A549 (cell line): ENCODE data around the gene LBH.

Experiments used
- JUNB ChIP-seq: fragments of >200 bp; sonication (Bioruptor Twin); formaldehyde crosslinking; IDR thresholded peaks from 2 replicates; pipeline ENCODE4 v1.6.1; 2016
- NR3C1 ChIP-seq: fragments of >200 bp; sonication (Bioruptor Twin); formaldehyde crosslinking; IDR thresholded peaks from 3 replicates; pipeline ENCODE4 v1.6.1; 2017
- TF ChIP-seq, protein P1 (sequence below): fragments of >200 bp; sonication (Bioruptor Twin); formaldehyde crosslinking; IDR thresholded peaks from 3 replicates; pipeline ENCODE4 v1.5.1; 2016
- TF ChIP-seq, protein P2 (sequence below): IDR thresholded peaks from 2 replicates; pipeline ENCODE4 v1.6.1; 2012

DNA sequence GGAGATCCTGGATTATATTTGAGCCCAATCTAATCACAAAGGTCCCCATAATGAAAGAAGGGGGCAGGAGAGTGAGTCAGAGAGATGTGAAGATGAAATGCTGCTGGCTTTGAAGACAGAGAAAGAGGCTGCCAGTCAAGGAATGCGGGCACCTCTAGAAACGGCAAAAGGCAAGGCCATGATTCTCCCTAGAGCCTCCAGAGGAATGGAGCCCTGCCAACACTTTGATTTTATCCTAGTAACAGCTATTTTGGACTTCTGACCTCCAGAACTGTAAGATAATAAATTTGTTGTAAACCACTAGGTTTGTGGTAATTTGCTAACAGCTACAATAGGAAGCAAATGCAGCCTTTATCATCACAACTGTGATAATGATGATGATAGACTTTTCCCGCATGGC, 32.9 kb downstream of the LBH start:
- TF ChIP-seq, protein P1, sequence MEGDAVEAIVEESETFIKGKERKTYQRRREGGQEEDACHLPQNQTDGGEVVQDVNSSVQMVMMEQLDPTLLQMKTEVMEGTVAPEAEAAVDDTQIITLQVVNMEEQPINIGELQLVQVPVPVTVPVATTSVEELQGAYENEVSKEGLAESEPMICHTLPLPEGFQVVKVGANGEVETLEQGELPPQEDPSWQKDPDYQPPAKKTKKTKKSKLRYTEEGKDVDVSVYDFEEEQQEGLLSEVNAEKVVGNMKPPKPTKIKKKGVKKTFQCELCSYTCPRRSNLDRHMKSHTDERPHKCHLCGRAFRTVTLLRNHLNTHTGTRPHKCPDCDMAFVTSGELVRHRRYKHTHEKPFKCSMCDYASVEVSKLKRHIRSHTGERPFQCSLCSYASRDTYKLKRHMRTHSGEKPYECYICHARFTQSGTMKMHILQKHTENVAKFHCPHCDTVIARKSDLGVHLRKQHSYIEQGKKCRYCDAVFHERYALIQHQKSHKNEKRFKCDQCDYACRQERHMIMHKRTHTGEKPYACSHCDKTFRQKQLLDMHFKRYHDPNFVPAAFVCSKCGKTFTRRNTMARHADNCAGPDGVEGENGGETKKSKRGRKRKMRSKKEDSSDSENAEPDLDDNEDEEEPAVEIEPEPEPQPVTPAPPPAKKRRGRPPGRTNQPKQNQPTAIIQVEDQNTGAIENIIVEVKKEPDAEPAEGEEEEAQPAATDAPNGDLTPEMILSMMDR: no peak
- TF ChIP-seq, protein P2, sequence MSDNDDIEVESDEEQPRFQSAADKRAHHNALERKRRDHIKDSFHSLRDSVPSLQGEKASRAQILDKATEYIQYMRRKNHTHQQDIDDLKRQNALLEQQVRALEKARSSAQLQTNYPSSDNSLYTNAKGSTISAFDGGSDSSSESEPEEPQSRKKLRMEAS: no peak
- no peak for TF ChIP-seq JUNB
- no peak for TF ChIP-seq NR3C1
